Endothelial cell of umbilical vein (primary cell): ENCODE results near the gene XPO6.

ENCODE experiments used
- CTCF ChIP-seq, 2 donors: IDR thresholded peaks; 1 replicate in 1 of 2; 2 replicates in 1 of 2; pipeline ENCODE4 v1.5.1; 2011; ENCODE audit warnings: low read length in 2 of 2, mild to moderate bottlenecking in 2 of 2, moderate library complexity in 2 of 2, control low read depth in 1 of 2, inconsistent platforms in 1 of 2, low read depth in 1 of 2; ENCODE audit not compliant: insufficient read depth in 1 of 2; ENCODE audit errors: extremely low read depth in 1 of 2
- EZH2 ChIP-seq: IDR thresholded peaks from 2 replicates; pipeline ENCODE4 v1.6.1; 2012; ENCODE audit warnings: borderline replicate concordance, low read depth, mild to moderate bottlenecking, moderate library complexity, low read length, inconsistent platforms; ENCODE audit not compliant: severe bottlenecking
- FOS ChIP-seq: IDR thresholded peaks from 2 replicates; pipeline ENCODE4 v1.6.1; 2011; ENCODE audit warnings: mild to moderate bottlenecking, low read length, moderate library complexity, borderline replicate concordance; ENCODE audit not compliant: insufficient read depth
- GATA2 ChIP-seq: IDR thresholded peaks from 2 replicates; pipeline ENCODE4 v1.7.0; 2011; ENCODE audit warnings: low read depth, mild to moderate bottlenecking, moderate library complexity, mixed read lengths, low read length; ENCODE audit not compliant: insufficient read length, insufficient read depth
- JUN ChIP-seq: IDR thresholded peaks from 2 replicates; pipeline ENCODE4 v1.6.1; 2011; ENCODE audit warnings: borderline replicate concordance, low read depth; ENCODE audit not compliant: insufficient read length, insufficient read depth
- MYC ChIP-seq: IDR thresholded peaks from one replicate; pipeline ENCODE4 v1.6.1; 2011; ENCODE audit warnings: mild to moderate bottlenecking, low read depth, low read length
- POLR2A ChIP-seq: IDR thresholded peaks from 2 replicates; pipeline ENCODE4 v1.6.1; 2012; ENCODE audit warnings: low read depth, mild to moderate bottlenecking, control low read depth, low read length
- POLR2AphosphoS5 ChIP-seq: IDR thresholded peaks from 2 replicates; pipeline ENCODE4 v1.6.1; 2012; ENCODE audit warnings: low read depth, mild to moderate bottlenecking, control low read depth, low read length, moderate library complexity; ENCODE audit not compliant: insufficient read depth
- TF ChIP-seq, protein P1 (sequence below): IDR thresholded peaks from 2 replicates; pipeline ENCODE4 v1.6.1; 2011; ENCODE audit not compliant: insufficient read depth, insufficient read length

GRCh38 chr16:28064706-28065249, 147.0 kb downstream of the XPO6 start:
- TF ChIP-seq CTCF (IDR thresholded peaks at IDR 0.05; ENCODE audit: extremely low read depth in 1 of 2, insufficient read depth in 1 of 2, low read depth in 1 of 2, low read length in 2 of 2) (no peak), POLR2A (no peak), POLR2AphosphoS5 (no peak), JUN (no peak), EZH2 (no peak), FOS (no peak), MYC (no peak), GATA2 (no peak)
- TF ChIP-seq, protein P1, sequence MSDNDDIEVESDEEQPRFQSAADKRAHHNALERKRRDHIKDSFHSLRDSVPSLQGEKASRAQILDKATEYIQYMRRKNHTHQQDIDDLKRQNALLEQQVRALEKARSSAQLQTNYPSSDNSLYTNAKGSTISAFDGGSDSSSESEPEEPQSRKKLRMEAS, result no peak
